H1 (cell line): ENCODE data around the gene ZBTB24. TPM values are rescaled to one million over a fixed set of nuclear protein-coding genes. Genes with fewer than 3 reads are reported as not detected.

Source experiments
- CTCF ChIA-PET: fragments of 300-600 bp; sonication (Branson Sonifier 250); formaldehyde crosslinking; loops from one replicate; lab custom pipeline; 2021; ENCODE audit not compliant: partially characterized antibody; lab: Charles Lee
- POLR2A ChIA-PET: fragments of 300-600 bp; sonication (Branson Sonifier 250); formaldehyde crosslinking; loops from one replicate; lab custom pipeline; 2021; ENCODE audit warnings: inconsistent platforms; ENCODE audit not compliant: partially characterized antibody; lab: Charles Lee
- DNase-seq, 2 experiments: peaks; one replicate each; pipeline versions ENCODE4 v3.0.0 to v3.0.0-alpha.2; 2010 to 2022; ENCODE audit warnings: low spot score in 2 of 2, low read depth in 1 of 2, mixed read lengths in 1 of 2
- FAIRE-seq: peaks from 2 replicates; lab custom pipeline; 2011; peaks lifted over from hg19 to GRCh38; lab: Jason Lieb, UNC
- H2AFZ ChIP-seq: 2 replicates; pipeline ENCODE4 v1.8.1; 2012; ENCODE audit warnings: low read length, inconsistent platforms
- H2AK5ac ChIP-seq: 2 replicates; pipeline ENCODE4 v1.6.1; 2013; ENCODE audit warnings: low read depth, low read length
- H2BK120ac ChIP-seq: replicated peaks from 2 replicates; pipeline ENCODE3; 2013; ENCODE audit warnings: low read depth, low read length, inconsistent platforms
- H2BK12ac ChIP-seq: 2 replicates; pipeline ENCODE4 v1.6.1; 2013; ENCODE audit warnings: low read depth, low read length
- H2BK15ac ChIP-seq: 2 replicates; pipeline ENCODE4 v1.6.1; 2013; ENCODE audit warnings: low read length
- H2BK20ac ChIP-seq: 2 replicates; pipeline ENCODE4 v1.6.1; 2013; ENCODE audit warnings: low read length
- H2BK5ac ChIP-seq: 2 replicates; pipeline ENCODE4 v1.6.1; 2013; ENCODE audit warnings: low read depth, low read length
- H3K14ac ChIP-seq: 2 replicates; pipeline ENCODE4 v1.6.1; 2013; ENCODE audit warnings: inconsistent platforms; ENCODE audit not compliant: insufficient read length
- H3K18ac ChIP-seq: 2 replicates; pipeline ENCODE4 v1.6.1; 2013; ENCODE audit warnings: low read length; ENCODE audit errors: extremely low read depth
- H3K23ac ChIP-seq: 2 replicates; pipeline ENCODE4 v1.6.1; 2013; ENCODE audit warnings: inconsistent platforms; ENCODE audit not compliant: insufficient read length
- H3K23me2 ChIP-seq: 2 replicates; pipeline ENCODE4 v1.6.1; 2013; ENCODE audit warnings: low read depth, low read length
- H3K27ac ChIP-seq: 2 replicates; pipeline ENCODE4 v1.6.1; 2011; ENCODE audit warnings: low read depth, low read length, inconsistent platforms
- H3K27me3 ChIP-seq, 4 experiments: replicated peaks in 1 of 4; 1 replicate in 1 of 4; 2 replicates in 3 of 4; pipeline versions ENCODE4 v1.6.1 to v1.8.1; 2011 to 2013; ENCODE audit warnings: low read length in 3 of 4, mild to moderate bottlenecking in 3 of 4, inconsistent platforms in 2 of 4, mixed read lengths in 2 of 4, moderate library complexity in 1 of 4; ENCODE audit not compliant: control insufficient read depth in 3 of 4, insufficient read depth in 3 of 4; ENCODE audit errors: extremely low read depth in 1 of 4
- H3K36me3 ChIP-seq, 4 experiments: 2 replicates each; pipeline versions ENCODE4 v1.6.1 to v1.8.1; 2011 to 2013; ENCODE audit warnings: mild to moderate bottlenecking in 4 of 4, low read length in 3 of 4, moderate library complexity in 2 of 4, control low read depth in 1 of 4, inconsistent platforms in 1 of 4; ENCODE audit not compliant: insufficient read depth in 4 of 4, control insufficient read depth in 2 of 4
- H3K4ac ChIP-seq: replicated peaks from 2 replicates; pipeline ENCODE3; 2013; ENCODE audit warnings: low read length, low read depth, mixed read lengths, inconsistent platforms; ENCODE audit not compliant: insufficient read length
- H3K4me1 ChIP-seq, 4 experiments: replicated peaks in 1 of 4; 1 replicate in 1 of 4; 2 replicates in 3 of 4; pipeline versions ENCODE4 v1.6.1 to v1.8.1; 2011 to 2013; ENCODE audit warnings: low read length in 3 of 4, inconsistent platforms in 2 of 4, mixed read lengths in 1 of 4; ENCODE audit not compliant: insufficient read depth in 4 of 4, control insufficient read depth in 3 of 4
- H3K4me2 ChIP-seq, 2 experiments: 2 replicates each; pipeline versions ENCODE4 v1.6.1 to v1.8.1; 2011 to 2013; ENCODE audit warnings: low read depth in 2 of 2, low read length in 2 of 2, control low read depth in 1 of 2, inconsistent platforms in 1 of 2, mild to moderate bottlenecking in 1 of 2; ENCODE audit not compliant: insufficient read depth in 1 of 2
- H3K4me3 ChIP-seq, 4 experiments: fragments of 200-600, 300-600 bp in 1 of 4; sonication (generic), shearing (Covaris generic), sonication (Bioruptor Twin) in 1 of 4; 2 replicates each; pipeline versions ENCODE4 v1.5.1 to v1.8.1; 2011 to 2016; ENCODE audit warnings: low read length in 4 of 4, low read depth in 3 of 4, control low read depth in 2 of 4, inconsistent platforms in 2 of 4, mild to moderate bottlenecking in 2 of 4, mixed read lengths in 1 of 4, moderate library complexity in 1 of 4; ENCODE audit not compliant: insufficient read depth in 2 of 4; ENCODE audit errors: extremely low read depth in 1 of 4
- H3K56ac ChIP-seq: replicated peaks from 2 replicates; pipeline ENCODE3; 2013; ENCODE audit warnings: low read depth, mild to moderate bottlenecking, mixed read lengths, low read length, inconsistent platforms; ENCODE audit not compliant: insufficient read length
- H3K79me1 ChIP-seq: 2 replicates; pipeline ENCODE4 v1.6.1; 2013; ENCODE audit warnings: low read depth, low read length, control low read depth
- H3K79me2 ChIP-seq, 2 experiments: 2 replicates each; pipeline versions ENCODE4 v1.6.1 to v1.8.1; 2012 to 2013; ENCODE audit warnings: low read length in 2 of 2, mild to moderate bottlenecking in 2 of 2, inconsistent platforms in 1 of 2; ENCODE audit not compliant: insufficient read depth in 2 of 2, control insufficient read depth in 1 of 2
- H3K9ac ChIP-seq, 4 experiments: replicated peaks in 1 of 4; 1 replicate in 1 of 4; 2 replicates in 3 of 4; pipeline versions ENCODE4 v1.6.1 to v1.8.1; 2011 to 2013; ENCODE audit warnings: low read depth in 3 of 4, low read length in 3 of 4, control low read depth in 2 of 4, mild to moderate bottlenecking in 2 of 4, moderate library complexity in 2 of 4, inconsistent platforms in 1 of 4; ENCODE audit errors: extremely low read depth in 1 of 4
- H3K9me3 ChIP-seq, 2 experiments: 2 replicates each; pipeline versions ENCODE4 v1.6.1 to v1.8.1; 2012 to 2013; ENCODE audit warnings: mild to moderate bottlenecking in 2 of 2, moderate library complexity in 2 of 2, control low read depth in 1 of 2, inconsistent platforms in 1 of 2, low read depth in 1 of 2, low read length in 1 of 2, mixed read lengths in 1 of 2; ENCODE audit not compliant: insufficient read depth in 2 of 2
- H4K20me1 ChIP-seq, 2 experiments: replicated peaks in 1 of 2; 2 replicates each; pipeline versions ENCODE3 to v1.8.1; 2011 to 2013; ENCODE audit warnings: inconsistent platforms in 2 of 2, low read length in 2 of 2, mild to moderate bottlenecking in 1 of 2; ENCODE audit not compliant: insufficient read depth in 2 of 2, control insufficient read depth in 1 of 2
- H4K5ac ChIP-seq: 2 replicates; pipeline ENCODE4 v1.6.1; 2013; ENCODE audit warnings: low read length, low read depth, mixed read lengths, inconsistent platforms; ENCODE audit not compliant: insufficient read length
- H4K8ac ChIP-seq: 2 replicates; pipeline ENCODE4 v1.8.0; 2013; ENCODE audit warnings: mild to moderate bottlenecking, moderate library complexity, low read length, inconsistent platforms; ENCODE audit not compliant: insufficient read depth; ENCODE audit errors: extremely low read depth
- H4K91ac ChIP-seq: replicated peaks from 2 replicates; pipeline ENCODE3; 2013; ENCODE audit warnings: low read length, mixed read lengths, inconsistent platforms; ENCODE audit not compliant: insufficient read length
- BACH1 ChIP-seq: IDR thresholded peaks from 2 replicates; pipeline ENCODE4 v1.6.1; 2012; ENCODE audit warnings: low read length, improper control_type of control experiment
- CREB1 ChIP-seq: IDR thresholded peaks from 2 replicates; pipeline ENCODE4 v1.6.1; 2012; ENCODE audit warnings: inconsistent platforms
- E2F6 ChIP-seq: IDR thresholded peaks from 2 replicates; pipeline ENCODE4 v1.6.1; 2012; ENCODE audit warnings: inconsistent platforms
- JUND ChIP-seq: IDR thresholded peaks from 2 replicates; pipeline ENCODE4 v1.6.1; 2011; ENCODE audit warnings: mild to moderate bottlenecking, improper control_type of control experiment, low read length
- MAFK ChIP-seq: IDR thresholded peaks from 2 replicates; pipeline ENCODE4 v1.6.1; 2012; ENCODE audit warnings: low read depth, mild to moderate bottlenecking, improper control_type of control experiment, low read length
- PHF8 ChIP-seq: fragments of 200-600 bp; sonication (generic); conservative IDR thresholded peaks from 2 replicates; pipeline ENCODE4 v1.7.1; 2012; ENCODE audit warnings: low read depth, mild to moderate bottlenecking, inconsistent platforms, low read length, moderate library complexity
- POU5F1 ChIP-seq: IDR thresholded peaks from 2 replicates; pipeline ENCODE4 v1.6.1; 2011; ENCODE audit warnings: low read depth, mild to moderate bottlenecking, low read length, moderate library complexity
- SAP30 ChIP-seq: fragments of 300-600 bp; sonication (generic); IDR thresholded peaks from 2 replicates; pipeline ENCODE4 v1.7.1; 2012; ENCODE audit warnings: low read length, moderate library complexity, mild to moderate bottlenecking, inconsistent platforms; ENCODE audit not compliant: insufficient read depth, insufficient replicate concordance
- SP2 ChIP-seq: IDR thresholded peaks from 2 replicates; pipeline ENCODE4 v1.6.1; 2012; ENCODE audit warnings: mild to moderate bottlenecking, low read length, inconsistent platforms
- SP4 ChIP-seq: IDR thresholded peaks from 2 replicates; pipeline ENCODE4 v1.6.1; 2012; ENCODE audit warnings: low read length, inconsistent platforms
- TBP ChIP-seq: IDR thresholded peaks from 2 replicates; pipeline ENCODE4 v1.6.1; 2011; ENCODE audit warnings: low read depth, low read length, improper control_type of control experiment
- WGBS, 2 experiments: shearing (Covaris generic) in 1 of 2; methylation state at CpG; one replicate each; pipeline versions ENCODE4 v1.1.6 to v1.1.7; 2013 to 2015; ENCODE audit warnings: low lambda C conversion rate in 2 of 2, mixed read lengths in 2 of 2, inconsistent platforms in 1 of 2, low coverage in 1 of 2, missing lambda C conversion rate in 1 of 2; ENCODE audit not compliant: insufficient replicate concordance in 2 of 2, insufficient coverage in 1 of 2, insufficient read length in 1 of 2; ENCODE audit errors: extremely low coverage in 1 of 2, missing lambda C conversion rate in 1 of 2; 5-methylcytosine and 5-hydroxymethylcytosine counted together
- polyA plus RNA-seq, 7 experiments: library from polyadenylated mRNA; depleted of rRNA in 3 of 7; stranded (reverse) in 5 of 7; unstranded in 2 of 7; fragments of >200 nt in 5 of 7; fragments of 200-250 nt in 2 of 7; gene quantifications; 1 replicate in 5 of 7; 2 replicates in 1 of 7; 4 replicates in 1 of 7; pipeline versions ENCODE4 v1.2.1 to v1.2.3, GENCODE V29; 2011 to 2013; ENCODE audit warnings: missing spikeins in 2 of 7, mixed read lengths in 2 of 7
- total RNA-seq: library from RNA; stranded (reverse); fragmentation: NEBNext Ultra II Directional; extraction: Animal tissue kit (Norgen Biotek cat#: 25700); gene quantifications from 2 replicates; pipeline ENCODE4 v1.2.1, GENCODE V29; 2021

Gene ZBTB24
- total and polyA plus RNA-seq, 2 of the 8 experiments (the other 6 are each of a cell fraction or from before 2014, with no cell fraction given), result 7.5 to 21.0 TPM

- peaks cover 3 to 11% (median 6%) of the 10 kb centered on the region in 4 experiments; a peak in 6 of 7 replicates for H3K4me1 ChIP-seq
- no peak overlapping the region for H4K91ac ChIP-seq
- POLR2A ChIA-PET, result interaction anchor here (0.6 to 0.7 kb wide), 2 partner anchors 37 to 45 kb away, joined by 3 to 4 read pairs; partner anchors contain the start of gene SMPD2
- H3K4ac ChIP-seq, result no peak overlapping the region
- H3K9ac ChIP-seq, result no peak overlapping the region
- peaks cover 15 to 23% of the 10 kb centered on the region in 2 experiments for H3K79me2 ChIP-seq
- H3K27ac ChIP-seq, result no peak overlapping the region
- H2AFZ ChIP-seq, result no peak overlapping the region
- peaks cover 4 to 16% (median 12%) of the 10 kb centered on the region in 4 experiments; a peak in 7 of 8 replicates for H3K36me3 ChIP-seq
- no peak overlapping the region for H2BK120ac ChIP-seq
- no peak overlapping the region for H2BK5ac ChIP-seq
- H3K79me1 ChIP-seq, result no peaks in the 10 kb centered on the region; the same call in 1 of the 2 replicates
- no peak overlapping the region for H4K8ac ChIP-seq
- no peak overlapping the region for H4K5ac ChIP-seq
- H3K9me3 ChIP-seq, result no peaks in the 10 kb centered on the region
- no peak overlapping the region for H2BK20ac ChIP-seq
- peaks cover 4% of the 10 kb centered on the region; the same call in 1 of the 2 replicates for H3K23me2 ChIP-seq
- H4K20me1 ChIP-seq, result peaks cover 0 to 4% of the 10 kb centered on the region in 2 experiments
- H3K4me3 ChIP-seq, result no peak overlapping the region
- peak overlapping the region; percentile 76 for H2BK15ac ChIP-seq
- H2BK12ac ChIP-seq, result no peak overlapping the region; the same call in 1 of the 2 replicates
- WGBS, 2 experiments, result 89% methylated on average over 3 of the region's 3 CpGs; no CpG with 5 or more reads in 1 of the 2 experiments
- no peak overlapping the region for H3K56ac ChIP-seq
- DNase-seq (peak in 1 of 2 experiments; percentile 14), FAIRE-seq (no peak)
- no peaks in the 10 kb centered on the region for H3K27me3 ChIP-seq
- CTCF ChIA-PET, result interaction anchor here (1.0 kb wide), 1 partner anchor 92 kb away, joined by 3 read pairs; no protein-coding TSS in a partner anchor
- H3K14ac ChIP-seq, result no peak overlapping the region
- no peak overlapping the region for H3K23ac ChIP-seq
- no peak overlapping the region for H2AK5ac ChIP-seq
- no peak overlapping the region for H3K4me2 ChIP-seq
- no peak overlapping the region for H3K18ac ChIP-seq
- TF ChIP-seq MAFK (no peak), PHF8 (no peak), BACH1 (no peak), TBP (no peak), E2F6 (no peak), POU5F1 (no peak), SAP30 (no peak), CREB1 (no peak), JUND (no peak), SP4 (no peak), SP2 (no peak)
These were observed 2.4 kb upstream of the ZBTB24 start for GRCh38 chr6:109485266-109485935.
